CD4-positive, alpha-beta T cell treated with Interleukin-21 for 1 hour (primary cell): Measurements from ENCODE around the gene PRSS21.

Experiments
- DNase-seq: peaks from one replicate; pipeline ENCODE4 v3.0.0-alpha.2; 2020

The PRSS21 gene

DNA sequence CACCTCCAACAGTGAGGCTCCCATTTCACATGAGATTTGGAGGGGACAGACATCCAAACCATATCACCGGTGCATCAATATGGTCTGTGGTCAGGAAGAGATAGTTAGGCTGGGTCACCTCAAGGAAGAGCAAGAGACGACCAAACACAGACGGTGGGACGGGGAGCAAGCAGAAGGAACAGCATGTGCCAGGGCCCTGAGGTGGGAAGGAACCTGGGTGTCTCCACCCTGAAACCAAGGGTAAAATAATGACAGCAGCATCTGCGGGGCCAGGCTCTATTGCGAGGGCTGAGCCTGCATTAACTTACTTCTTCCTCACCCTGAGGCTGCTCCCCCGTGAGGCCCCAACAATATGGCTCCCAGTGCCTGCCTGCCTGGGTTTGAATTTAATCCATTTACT is 8.9 kb upstream of the PRSS21 start:
- DNase-seq = no peak

DNA sequence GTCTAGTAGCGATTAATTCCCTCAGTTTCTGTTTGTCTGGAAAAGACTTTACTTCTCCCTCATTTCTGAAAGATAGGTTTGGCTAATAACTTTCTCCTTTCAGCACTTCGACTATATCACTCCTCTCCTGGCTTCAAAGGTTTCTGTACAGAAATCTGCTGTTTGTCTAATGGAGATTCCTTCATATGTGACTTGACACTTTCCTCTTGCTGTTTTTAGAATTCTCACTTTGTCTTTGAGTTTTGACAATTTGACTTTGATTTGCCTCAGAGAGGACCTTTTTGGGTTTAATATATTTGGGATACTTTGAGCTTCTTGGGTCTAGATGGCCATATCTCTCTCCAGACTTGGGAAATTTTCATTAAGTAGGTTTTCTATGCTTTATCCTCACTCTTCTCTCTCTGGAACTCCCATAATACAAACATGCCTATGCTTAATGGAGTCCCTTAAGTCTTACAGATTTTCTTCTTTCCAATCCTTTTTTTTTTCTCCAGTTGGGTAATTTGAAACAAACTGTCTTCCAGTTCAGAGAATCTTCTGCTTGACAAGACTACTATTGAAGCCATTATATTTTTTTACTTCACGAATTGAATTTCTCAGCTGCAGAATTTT is 7.8 kb upstream of the PRSS21 start:
- no peak for DNase-seq

DNA sequence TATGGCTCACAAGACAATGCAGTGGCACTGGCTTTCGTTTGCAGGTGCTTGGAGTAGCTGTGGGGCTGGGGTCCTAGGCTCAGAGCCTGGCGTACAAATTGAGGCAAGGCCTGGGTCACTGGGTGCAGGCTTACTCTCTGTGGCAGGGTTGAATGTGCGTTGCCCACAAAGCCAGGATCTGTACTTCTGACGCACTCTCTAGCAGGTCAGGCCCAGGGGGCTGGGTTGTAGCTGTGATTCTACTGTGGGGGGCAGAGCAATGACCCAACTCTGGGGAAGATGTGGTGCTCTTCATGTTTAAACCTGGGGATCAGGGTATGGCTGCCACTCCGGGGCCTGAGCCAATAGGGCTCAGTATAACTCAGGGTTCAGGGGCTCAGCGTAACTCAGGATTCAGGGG is 6.4 kb upstream of the PRSS21 start:
- DNase-seq = no peak

DNA sequence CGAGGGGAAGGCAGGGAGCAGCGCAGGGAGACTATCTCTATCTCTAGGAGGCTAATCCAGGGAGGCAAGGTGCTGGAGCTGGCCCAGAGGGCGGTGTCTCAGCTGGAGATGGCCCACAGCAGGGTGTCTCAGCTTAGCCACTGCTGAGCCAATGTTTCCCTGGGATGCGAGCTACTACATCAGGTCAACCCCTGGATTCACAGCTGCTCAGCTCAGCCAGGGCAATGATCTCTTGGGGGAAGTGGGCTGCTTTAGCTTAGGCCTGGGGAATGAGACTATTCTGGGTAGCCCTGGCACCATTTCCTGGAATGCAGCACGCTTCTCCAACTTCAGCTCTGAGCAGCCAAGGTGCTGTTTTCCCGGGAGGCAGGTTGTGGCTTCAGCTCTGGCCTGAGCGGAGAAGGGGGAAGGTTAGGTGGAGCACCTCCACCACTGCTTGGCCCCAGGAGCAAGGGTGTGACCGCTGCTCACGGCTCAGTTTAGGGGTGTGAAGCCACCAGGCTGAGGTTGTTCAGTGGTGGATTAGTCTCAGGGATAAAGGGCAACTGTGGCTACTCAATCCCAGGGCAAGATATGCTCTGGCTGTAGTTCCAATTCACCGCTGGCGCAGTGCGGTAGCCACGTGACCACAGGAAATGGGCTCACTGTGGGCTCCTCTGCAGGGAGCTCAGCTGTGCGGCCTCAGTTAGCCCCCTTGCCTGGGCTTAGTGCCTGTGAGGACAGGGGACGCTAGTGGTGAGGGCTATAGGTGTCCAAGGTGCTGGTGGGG is 5.2 kb upstream of the PRSS21 start:
- DNase-seq = no peak

DNA sequence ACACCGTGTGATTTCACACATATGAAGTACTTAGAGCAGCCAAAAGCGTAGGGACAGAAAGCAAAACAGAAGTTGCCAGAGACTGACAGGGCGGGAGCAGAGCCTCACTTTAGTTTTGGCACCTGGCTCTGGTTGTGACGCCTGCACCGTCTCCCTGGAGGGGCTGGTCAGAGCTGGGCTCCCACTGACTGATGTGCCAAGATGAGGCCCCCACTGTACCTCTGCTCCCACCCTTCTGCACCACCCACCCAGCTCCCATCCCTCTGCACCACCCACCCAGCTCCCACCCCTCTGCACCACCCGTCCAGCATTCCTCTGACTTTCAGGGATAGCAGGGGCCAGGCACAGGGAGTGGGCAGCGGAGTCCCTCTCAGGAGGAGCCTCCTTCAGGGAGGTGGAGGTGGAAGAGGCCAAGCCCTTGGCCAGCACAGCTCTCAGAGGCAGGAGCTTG is 3.2 kb upstream of the PRSS21 start:
- DNase-seq = no peak

DNA sequence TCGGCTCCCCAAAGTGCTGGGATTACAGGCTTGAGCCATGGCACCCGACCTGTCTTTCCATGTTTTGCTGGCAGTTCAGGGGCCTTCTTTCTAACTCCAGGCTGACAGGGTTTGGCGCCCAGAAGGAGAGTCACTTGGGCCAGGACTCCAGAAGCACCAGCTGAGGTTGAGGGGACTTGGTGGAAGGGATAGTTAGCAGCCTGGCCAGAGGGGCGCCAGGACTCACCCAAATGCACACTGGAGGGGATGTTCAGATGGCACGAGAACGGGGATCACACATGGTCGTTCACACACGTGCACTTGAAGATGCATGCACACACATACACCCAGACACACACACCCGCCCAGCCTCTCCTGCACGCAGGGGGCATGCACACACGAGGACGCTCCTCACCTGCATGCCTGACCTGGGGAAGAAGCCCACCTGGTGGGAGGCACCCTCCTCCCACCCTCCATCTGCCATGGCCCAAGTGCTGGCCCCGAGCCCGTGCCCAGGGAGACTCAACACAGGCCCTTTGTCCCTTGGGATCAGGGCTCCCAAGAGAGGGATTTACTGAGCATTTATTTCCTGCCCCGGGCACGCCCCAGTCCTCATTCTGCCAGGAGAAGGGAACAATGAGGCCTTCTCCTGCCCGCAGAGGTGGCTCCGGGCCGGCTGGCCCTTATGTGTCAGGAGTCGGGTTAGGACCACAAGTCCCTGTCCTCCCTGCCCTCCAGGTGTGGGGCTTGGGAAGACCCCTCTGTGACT is 2.3 kb upstream of the PRSS21 start:
- no peak for DNase-seq

DNA sequence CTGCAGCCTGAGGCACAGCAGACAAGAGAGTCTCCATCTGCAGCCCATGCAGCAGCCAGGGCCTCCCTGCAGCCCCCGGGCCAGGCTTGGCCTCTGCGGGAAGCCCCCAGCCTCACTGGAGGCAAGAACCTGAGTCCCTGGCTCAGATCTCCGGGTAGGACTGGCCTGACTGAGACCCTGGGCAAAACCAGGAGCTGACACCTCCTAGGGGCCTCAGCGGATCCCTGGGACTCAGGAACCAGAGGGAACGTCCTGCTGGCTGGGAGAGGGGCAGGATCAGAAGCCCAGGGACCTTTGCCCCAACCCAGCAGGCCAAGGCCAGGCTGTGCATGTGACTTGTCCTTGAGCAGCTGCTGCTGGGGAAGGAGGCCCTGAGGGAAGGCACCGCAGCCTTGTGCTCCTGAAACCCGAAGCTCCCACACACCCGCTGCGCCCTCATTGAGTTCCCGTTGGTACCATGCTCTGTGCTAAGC is 1.7 kb upstream of the PRSS21 start:
- DNase-seq = no peak

DNA sequence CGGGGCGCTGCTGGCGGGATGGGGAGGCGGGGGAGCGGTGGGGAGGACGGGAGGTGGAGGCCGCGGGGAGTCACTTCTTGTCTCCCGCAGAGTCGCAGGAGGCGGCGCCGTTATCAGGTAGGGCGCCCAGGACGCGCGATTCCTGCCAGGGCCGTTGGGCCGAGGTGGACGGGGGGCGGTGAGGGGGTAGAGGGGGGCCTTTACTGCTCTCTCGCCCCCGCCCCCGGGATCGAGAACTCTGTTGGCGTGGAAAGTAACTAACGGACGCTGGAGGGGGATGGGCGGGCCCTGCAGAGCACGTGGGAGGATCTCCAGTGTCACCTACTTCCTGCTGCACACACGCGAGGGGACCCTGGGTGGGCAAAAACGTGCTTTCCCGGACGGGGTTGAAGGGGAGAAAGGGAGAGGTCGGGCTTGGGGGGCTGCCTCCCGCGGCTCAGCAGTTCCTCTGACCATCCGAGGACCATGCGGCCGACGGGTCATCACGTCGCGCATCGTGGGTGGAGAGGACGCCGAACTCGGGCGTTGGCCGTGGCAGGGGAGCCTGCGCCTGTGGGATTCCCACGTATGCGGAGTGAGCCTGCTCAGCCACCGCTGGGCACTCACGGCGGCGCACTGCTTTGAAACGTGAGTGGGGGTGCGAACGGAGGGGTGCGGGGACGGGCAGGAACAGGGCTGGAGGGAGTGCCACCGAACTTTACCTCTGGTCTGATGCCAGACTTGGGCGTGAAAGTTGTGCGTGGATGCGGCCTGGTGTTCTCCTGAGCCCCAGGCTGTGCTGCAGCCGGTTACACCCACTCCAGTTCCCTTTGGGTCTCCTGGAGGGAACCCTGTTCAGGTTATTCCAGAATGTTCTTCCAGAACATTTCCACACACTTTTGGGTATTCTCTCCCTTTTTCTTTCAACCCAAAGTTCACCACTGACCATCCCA is 569 bp downstream of the PRSS21 start:
- DNase-seq = no peak

DNA sequence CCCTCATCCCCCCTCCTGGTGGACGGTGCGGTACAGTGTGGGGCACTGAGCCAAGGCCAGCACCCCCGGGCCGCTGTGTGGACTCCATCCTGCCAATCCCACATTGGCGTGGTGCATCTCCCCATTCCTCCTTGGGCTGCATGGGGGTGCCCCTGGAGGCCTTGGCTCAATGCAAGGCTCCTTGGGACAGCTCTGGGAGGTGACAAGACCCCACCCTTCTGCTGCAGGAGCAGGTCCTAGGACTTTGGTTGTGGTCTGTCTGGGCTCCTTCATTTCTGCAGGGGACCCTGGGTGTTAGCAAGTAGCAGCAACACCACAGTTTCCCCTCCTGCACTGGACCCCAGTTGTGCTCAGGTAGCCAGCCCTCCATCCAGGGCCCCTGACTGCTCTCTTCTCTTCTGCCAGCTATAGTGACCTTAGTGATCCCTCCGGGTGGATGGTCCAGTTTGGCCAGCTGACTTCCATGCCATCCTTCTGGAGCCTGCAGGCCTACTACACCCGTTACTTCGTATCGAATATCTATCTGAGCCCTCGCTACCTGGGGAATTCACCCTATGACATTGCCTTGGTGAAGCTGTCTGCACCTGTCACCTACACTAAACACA is 1.3 kb downstream of the PRSS21 start:
- no peak for DNase-seq

DNA sequence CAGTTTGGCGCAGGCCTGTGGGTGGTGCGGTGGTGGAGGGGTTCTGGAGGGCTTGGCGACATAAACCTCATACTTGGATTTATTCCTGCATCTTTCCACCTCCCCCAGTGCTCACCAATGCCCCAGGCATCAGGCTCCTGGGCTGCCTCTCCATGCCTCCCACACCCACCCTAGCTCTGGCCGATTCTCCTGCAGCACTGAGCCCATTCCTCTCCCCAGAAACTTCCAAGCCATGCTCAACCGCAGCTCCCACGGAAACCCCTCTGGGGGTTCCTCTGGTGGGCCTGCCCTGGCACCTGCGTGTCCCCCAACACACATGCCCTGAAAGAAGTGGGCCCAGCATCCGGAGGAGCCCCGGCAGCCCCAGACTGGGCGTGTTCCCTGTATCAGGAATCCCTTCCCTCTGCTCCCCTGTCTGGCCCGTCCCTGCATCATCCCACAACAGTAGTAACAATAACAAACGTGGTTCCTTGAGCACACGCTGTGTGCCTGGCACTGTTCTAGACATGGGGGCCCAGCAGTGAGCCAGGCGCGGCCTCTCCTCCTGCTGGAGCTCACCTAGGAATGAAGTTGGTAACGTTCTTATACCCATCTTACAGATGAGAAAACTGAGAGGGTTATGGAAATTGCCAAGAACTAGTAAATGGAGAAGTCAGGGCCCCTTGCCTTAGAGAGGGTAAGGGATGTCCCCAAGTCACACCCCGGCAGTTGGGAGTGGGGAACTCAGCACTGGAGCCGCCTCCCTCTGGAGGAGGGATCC is 2.3 kb downstream of the PRSS21 start:
- DNase-seq = no peak

DNA sequence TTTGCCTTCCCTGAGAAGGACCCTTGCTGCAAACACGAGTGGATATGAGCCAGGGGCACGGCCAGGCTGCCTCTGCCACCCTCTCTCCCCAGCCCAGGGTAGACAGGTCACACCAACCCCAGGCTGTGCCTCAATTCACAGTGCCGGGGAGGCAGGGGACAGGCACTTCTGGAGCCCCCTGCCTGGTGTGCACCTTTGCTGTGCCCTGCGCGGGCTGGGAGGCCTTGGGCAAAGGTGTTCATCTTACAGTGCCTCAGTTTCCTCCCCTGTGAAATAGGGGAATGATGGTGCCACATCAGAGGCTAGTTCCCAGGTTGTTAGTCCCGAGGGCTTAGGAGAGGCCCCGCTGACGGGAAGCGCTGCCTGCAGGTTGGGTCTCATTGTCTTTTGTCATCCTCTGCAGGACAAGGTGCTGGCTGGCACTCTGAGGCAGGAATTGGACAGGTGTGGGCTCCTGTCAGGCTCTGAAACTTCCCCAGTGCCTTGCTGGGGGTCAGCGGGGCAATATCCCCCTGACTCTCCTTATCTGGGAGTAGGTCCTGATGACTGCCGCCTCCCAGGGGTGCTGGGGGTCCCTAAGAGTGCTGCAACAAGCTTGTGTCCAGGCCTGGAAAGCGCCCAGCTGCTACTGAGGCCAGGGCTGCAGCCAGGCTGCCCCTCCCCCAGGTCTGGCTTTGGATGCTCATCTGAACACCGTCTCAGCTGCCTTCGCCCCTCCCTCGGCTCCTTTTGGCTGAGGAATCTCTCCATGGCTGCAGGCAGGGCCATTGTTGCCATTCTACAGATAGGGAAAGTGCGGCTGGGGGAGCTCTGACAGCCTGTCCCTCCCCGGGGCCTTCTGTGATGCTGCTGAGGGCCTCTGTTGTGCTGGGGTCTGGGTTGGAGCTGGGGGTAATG is 3.1 kb downstream of the PRSS21 start:
- DNase-seq = no peak

DNA sequence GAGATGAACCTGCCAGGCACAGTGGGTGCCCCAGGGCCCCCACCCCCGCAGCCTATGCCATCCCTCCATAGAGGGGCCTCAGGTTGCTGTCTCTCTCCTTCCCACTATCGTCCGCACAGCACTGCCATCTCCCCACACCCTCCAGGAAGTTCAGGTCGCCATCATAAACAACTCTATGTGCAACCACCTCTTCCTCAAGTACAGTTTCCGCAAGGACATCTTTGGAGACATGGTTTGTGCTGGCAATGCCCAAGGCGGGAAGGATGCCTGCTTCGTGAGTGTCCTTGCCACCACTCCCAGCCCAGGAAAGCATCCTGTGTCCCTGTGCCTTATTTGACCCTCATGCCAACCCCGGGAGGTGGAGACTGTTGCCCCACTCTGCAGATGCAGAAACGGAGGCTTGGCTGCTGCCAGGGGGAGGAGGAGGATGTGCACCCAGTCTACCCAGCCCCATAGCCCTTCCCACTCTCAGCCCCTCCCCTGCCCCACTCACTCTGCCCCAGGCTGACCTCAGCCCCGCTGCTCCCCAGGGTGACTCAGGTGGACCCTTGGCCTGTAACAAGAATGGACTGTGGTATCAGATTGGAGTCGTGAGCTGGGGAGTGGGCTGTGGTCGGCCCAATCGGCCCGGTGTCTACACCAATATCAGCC is 3.9 kb downstream of the PRSS21 start:
- DNase-seq = no peak

DNA sequence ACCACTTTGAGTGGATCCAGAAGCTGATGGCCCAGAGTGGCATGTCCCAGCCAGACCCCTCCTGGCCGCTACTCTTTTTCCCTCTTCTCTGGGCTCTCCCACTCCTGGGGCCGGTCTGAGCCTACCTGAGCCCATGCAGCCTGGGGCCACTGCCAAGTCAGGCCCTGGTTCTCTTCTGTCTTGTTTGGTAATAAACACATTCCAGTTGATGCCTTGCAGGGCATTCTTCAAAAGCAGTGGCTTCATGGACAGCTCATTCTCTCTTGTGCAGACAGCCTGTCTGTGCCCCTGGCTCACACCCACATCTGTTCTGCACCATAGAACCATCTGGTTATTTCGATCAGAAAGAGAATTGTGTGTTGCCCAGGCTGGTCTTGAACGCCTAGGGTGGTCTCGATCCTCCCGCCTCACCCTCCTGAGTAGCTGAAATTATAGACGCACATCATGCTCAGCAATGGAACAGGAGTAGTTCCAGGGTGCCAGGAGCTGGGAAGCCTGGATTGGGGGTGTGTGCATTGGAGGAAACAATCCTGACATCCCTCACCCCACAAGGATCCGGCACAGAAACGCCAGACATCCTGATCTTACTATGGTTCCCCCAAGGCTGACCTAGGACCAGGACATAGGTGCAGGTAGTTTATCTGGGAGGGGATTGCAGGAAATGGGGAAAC is 4.6 kb downstream of the PRSS21 start:
- DNase-seq = no peak

DNA sequence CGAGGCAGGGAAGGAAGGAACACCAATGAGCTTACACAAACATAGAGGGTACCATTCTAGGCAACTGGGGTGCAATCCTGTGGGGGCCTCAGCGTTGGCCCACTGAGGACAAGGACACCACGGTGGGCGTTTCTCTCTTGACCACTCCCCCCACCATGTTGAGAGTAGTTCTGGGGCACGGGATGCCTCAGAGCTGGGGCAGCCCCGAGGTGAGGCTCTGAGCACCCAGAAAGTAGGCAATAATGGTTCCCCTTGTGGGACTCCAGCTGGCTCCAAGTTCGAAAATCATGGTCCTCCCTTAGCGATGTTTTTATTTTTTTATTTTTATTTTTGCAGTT is 5.1 kb downstream of the PRSS21 start:
- DNase-seq = no peak

DNA sequence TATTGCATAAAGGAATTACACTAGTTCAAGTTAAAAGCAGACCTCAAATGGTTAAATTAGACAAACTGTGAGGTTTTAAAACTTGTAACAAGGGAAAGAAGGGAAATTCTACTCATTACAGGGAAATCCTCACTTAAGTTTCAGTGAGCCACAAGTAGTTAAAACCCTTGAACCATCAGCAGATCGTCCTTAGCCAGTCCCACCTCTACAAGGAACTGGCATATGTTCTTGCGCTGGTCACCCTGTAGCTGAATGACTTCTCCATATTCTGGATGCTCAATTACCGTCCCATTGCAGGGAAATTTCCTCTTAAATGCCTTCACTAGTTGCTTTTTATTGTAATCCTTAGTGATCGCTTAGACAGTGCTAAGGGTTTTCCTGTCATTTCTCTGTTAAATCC is 5.5 kb downstream of the PRSS21 start:
- no peak for DNase-seq

DNA sequence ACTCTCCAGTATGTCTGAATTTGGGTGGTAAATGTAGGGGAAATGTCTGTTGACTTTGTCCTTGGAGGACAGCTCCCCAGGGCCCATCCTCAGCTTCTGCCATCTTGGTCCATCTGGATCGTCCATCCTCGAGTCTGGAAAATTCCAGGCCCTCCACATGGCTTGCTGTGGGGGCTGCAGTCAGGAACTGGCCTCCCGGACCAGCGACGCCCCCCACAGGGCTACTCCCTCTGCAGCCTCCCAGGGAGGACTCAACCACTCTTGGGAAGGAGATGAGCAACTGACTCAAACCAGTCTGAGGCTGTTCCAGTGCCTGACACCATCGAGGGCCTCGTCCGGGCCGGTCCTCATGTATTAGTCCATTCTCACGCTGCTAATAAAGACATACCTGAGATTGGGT is 7.6 kb downstream of the PRSS21 start:
- no peak for DNase-seq

DNA sequence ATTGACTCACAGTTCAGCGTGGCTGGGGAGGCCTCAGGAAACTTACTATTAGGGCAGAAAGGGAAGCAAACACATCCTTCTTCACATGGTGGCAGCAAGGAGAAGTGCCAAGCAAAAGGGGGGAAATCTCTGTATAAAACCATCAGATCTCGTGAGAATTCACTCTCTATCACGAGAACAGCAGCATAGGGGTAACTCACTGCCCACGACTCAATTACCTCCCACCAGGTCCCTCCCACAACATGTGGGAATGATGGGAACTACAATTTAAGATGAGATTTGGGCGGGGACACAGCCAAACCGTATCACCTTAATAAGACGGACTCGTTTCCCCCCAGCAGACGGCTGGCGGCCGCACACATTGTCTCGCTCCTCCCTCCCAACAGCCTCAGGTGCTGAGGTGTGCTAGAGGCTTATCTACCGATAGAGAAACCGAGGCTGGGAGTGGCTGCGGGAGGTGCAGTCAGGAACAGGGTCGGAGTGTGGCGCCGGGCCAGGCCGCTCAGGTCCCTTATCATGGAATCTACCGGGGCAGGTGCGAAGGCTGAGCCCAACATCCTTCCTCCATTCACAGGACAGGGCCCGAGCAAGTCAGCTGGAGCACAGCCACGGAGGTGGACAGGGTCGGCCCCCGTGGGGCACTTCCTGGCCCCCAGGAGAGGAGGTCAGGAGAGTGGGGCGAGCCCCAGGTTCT is 8.2 kb downstream of the PRSS21 start:
- DNase-seq = no peak

DNA sequence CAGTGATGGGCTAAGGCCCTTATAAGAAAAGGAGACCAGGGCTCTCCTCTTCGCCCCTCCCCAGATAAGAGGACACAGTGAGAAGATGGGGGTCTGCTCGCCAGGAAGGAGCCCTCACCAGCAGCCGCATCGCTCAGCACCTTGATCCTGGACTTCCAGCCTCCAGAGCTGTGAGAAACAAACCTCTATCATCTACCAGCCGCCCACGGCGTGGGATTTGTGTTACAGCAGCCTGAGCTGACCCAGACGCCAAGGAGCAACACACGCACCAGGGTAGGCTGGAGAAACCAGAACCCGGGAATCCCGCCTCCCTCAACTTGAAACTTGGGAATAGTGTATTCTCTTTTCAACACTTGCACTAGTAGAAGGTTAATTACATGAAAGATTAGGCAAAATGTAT is 8.9 kb downstream of the PRSS21 start:
- no peak for DNase-seq
